Neural cell (in vitro differentiated cells): ENCODE measurements around the gene GPATCH4. TPM values are rescaled to one million over a fixed set of nuclear protein-coding genes. Genes with fewer than 3 reads are reported as not detected.

Experiments used
- H2AFZ ChIP-seq: fragments of 200-600, 300-800 bp; sonication (generic), shearing (Covaris generic); 2 replicates; pipeline ENCODE4 v1.6.0; 2014; ENCODE audit warnings: low read depth, mild to moderate bottlenecking, antibody characterized with exemption, low read length, moderate library complexity
- H3F3A ChIP-seq: fragments of 200-600 bp; shearing (Covaris generic); 2 replicates; pipeline ENCODE4 v1.6.1; 2016; ENCODE audit warnings: mild to moderate bottlenecking, moderate library complexity, mixed read lengths, antibody characterized with exemption, low read length; ENCODE audit not compliant: insufficient read depth, poor library complexity, severe bottlenecking
- H3K27ac ChIP-seq: fragments of 200-600, 300-800 bp; sonication (generic), shearing (Covaris generic); 2 replicates; pipeline ENCODE4 v1.5.1; 2014; ENCODE audit warnings: mild to moderate bottlenecking, low read length, moderate library complexity
- H3K27me3 ChIP-seq: fragments of 300-800, 200-600 bp; sonication (generic), shearing (Covaris generic); 2 replicates; pipeline ENCODE4 v1.6.0; 2014; ENCODE audit warnings: mild to moderate bottlenecking, low read depth, low read length, moderate library complexity; ENCODE audit not compliant: insufficient read depth
- H3K36me3 ChIP-seq: fragments of 300-800, 200-600 bp; sonication (generic), shearing (Covaris generic); 2 replicates; pipeline ENCODE4 v1.5.1; 2014; ENCODE audit warnings: mild to moderate bottlenecking, antibody characterized with exemption, low read length, moderate library complexity; ENCODE audit not compliant: insufficient read depth
- H3K4me2 ChIP-seq: fragments of 300-800, 200-600 bp; sonication (generic), shearing (Covaris generic); 2 replicates; pipeline ENCODE4 v1.6.0; 2014; ENCODE audit warnings: mild to moderate bottlenecking, low read length
- H3K4me3 ChIP-seq: fragments of 300-800, 200-600 bp; sonication (generic), shearing (Covaris generic); 2 replicates; pipeline ENCODE4 v1.5.1; 2014; ENCODE audit warnings: mild to moderate bottlenecking, low read length, moderate library complexity
- H3K79me2 ChIP-seq: fragments of 200-600 bp; shearing (Covaris generic); replicated peaks from 2 replicates; pipeline ENCODE4 v1.6.0; 2014; ENCODE audit warnings: mild to moderate bottlenecking, low read length, moderate library complexity; ENCODE audit not compliant: insufficient read depth
- H3K9ac ChIP-seq: fragments of 300-800, 200-600 bp; sonication (generic), shearing (Covaris generic); 2 replicates; pipeline ENCODE4 v1.6.1; 2016; ENCODE audit warnings: mild to moderate bottlenecking, low read length, mixed read lengths
- H3K9me2 ChIP-seq: fragments of 200-600 bp; shearing (Covaris generic); 2 replicates; pipeline ENCODE4 v1.6.1; 2016; ENCODE audit warnings: mild to moderate bottlenecking, low read length, mixed read lengths; ENCODE audit not compliant: insufficient read depth
- H3K9me3 ChIP-seq: fragments of 200-600, 300-800 bp; sonication (generic), shearing (Covaris generic); 2 replicates; pipeline ENCODE4 v1.6.1; 2016; ENCODE audit warnings: mild to moderate bottlenecking, mixed run types, low read length, moderate library complexity, mixed read lengths
- H4K20me1 ChIP-seq: fragments of 200-600 bp; shearing (Covaris generic); 2 replicates; pipeline ENCODE4 v1.6.1; 2016; ENCODE audit warnings: mild to moderate bottlenecking, mixed run types; ENCODE audit not compliant: insufficient read depth
- EP300 ChIP-seq: fragments of 450-650 bp; conservative IDR thresholded peaks from 2 replicates; pipeline ENCODE4 v1.6.1; 2014; ENCODE audit warnings: antibody characterized with exemption, mild to moderate bottlenecking, moderate library complexity; ENCODE audit not compliant: poor library complexity, severe bottlenecking
- EZH2 ChIP-seq: fragments of 200-600, 300-800 bp; shearing (Covaris generic), sonication (generic); IDR thresholded peaks from 2 replicates; pipeline ENCODE4 v1.6.1; 2014; ENCODE audit warnings: antibody characterized with exemption, low read length, borderline replicate concordance, mild to moderate bottlenecking; ENCODE audit not compliant: insufficient read depth, poor library complexity, severe bottlenecking
- MXI1 ChIP-seq: fragments of 450-650 bp; conservative IDR thresholded peaks from 2 replicates; pipeline ENCODE4 v1.6.1; 2014; ENCODE audit warnings: antibody characterized with exemption, mild to moderate bottlenecking; ENCODE audit not compliant: poor library complexity, severe bottlenecking
- POLR2AphosphoS5 ChIP-seq: IDR thresholded peaks from 2 replicates; pipeline ENCODE4 v1.6.1; 2012
- RAD21 ChIP-seq: fragments of 450-650 bp; conservative IDR thresholded peaks from 2 replicates; pipeline ENCODE4 v1.6.1; 2014; ENCODE audit warnings: antibody characterized with exemption, mild to moderate bottlenecking, moderate library complexity
- REST ChIP-seq: IDR thresholded peaks from 2 replicates; pipeline ENCODE4 v1.6.1; 2012; ENCODE audit warnings: borderline replicate concordance
- SMC3 ChIP-seq: fragments of 450-650 bp; conservative IDR thresholded peaks from 2 replicates; pipeline ENCODE4 v1.6.1; 2014; ENCODE audit warnings: antibody characterized with exemption, mild to moderate bottlenecking, moderate library complexity; ENCODE audit not compliant: poor library complexity
- polyA plus RNA-seq: library from polyadenylated mRNA; depleted of rRNA; stranded (reverse); fragments of >200 nt; gene quantifications from 2 replicates; pipeline ENCODE4 v1.2.3, GENCODE V29; 2014

The GPATCH4 gene
- polyA plus RNA-seq, 1 donor from 2014 or later = 3.9 TPM

- Histone ChIP-seq H3K4me2 (peak overlapping the region; percentile 89), H3K9ac (peak overlapping the region; percentile 23), H4K20me1 (no peaks in the 10 kb centered on the region), H3K9me2 (no peaks in the 10 kb centered on the region), H3K79me2 (no peaks in the 10 kb centered on the region), H2AFZ (peak overlapping the region; percentile 41), H3K4me3 (peak overlapping the region; percentile 70), H3K27me3 (no peaks in the 10 kb centered on the region), H3K27ac (no peak overlapping the region), H3K9me3 (no peaks in the 10 kb centered on the region), H3F3A (no peaks in the 10 kb centered on the region), H3K36me3 (no peaks in the 10 kb centered on the region)
- TF ChIP-seq SMC3 (peak; percentile 29), EP300 (no peak), MXI1 (no peak)
These were observed 28.6 kb downstream of the GPATCH4 start for GRCh38 chr1:156572663-156573018.

DNA sequence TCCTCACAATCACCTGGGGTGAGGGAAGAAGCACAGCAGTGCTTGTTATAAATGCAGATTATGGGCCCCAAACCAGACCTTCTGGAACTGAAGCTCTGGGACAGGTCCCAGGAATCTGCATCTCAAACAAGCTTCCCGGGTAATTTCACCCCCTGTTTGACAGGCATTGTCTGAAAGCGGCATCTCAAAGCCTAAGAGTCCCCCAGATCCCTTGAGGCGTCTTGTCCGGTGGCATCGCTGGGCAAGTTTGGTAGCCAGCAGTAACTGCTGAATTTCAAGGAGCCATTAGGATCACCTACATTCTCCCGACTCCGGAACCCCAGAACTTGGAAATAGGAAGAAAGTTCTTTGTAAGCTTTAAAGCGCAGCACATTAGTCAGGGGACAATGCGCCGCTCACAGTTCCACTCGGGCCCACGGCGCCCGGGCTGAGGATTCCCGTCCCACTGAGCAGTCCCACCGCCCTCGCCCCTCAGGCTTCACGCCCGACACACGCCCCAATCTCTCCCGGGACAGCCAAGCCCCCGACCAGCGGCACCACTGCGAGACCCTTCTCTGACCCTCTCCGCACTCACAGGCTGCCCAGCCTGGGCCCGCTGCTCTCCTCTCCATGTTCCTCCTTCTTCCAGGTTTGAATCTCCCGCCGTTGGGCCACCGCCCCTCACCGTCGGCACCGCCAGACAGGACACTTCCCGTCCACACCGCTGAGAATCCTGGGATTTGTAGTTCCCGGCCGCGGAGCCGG, 29.2 kb downstream of the GPATCH4 start, which contains the start of gene IQGAP3:
Gene IQGAP3, minus strand, starts transcription at position 647 of the 744 bp plus-strand sequence. Its CDS starts 36 bp downstream, at position 611.
- TF ChIP-seq SMC3 = no peak
- peak; percentile 98 for TF ChIP-seq MXI1
- TF ChIP-seq REST = no peak
- TF ChIP-seq POLR2AphosphoS5 = peak; percentile 48
- H3F3A ChIP-seq = no peaks in the 10 kb centered on the region
- H3K9me2 ChIP-seq = no peaks in the 10 kb centered on the region
- no peaks in the 10 kb centered on the region for H3K36me3 ChIP-seq
- H3K4me3 ChIP-seq = peak within 1 kb of the TSS; percentile 70
- H3K9ac ChIP-seq = peak within 1 kb of the TSS; percentile 23
- peak within 1 kb of the TSS; percentile 41 for H2AFZ ChIP-seq
- H3K9me3 ChIP-seq = no peaks in the 10 kb centered on the region
- no peaks in the 10 kb centered on the region for H3K27me3 ChIP-seq
- H3K79me2 ChIP-seq = no peaks in the 10 kb centered on the region
- peak within 1 kb of the TSS; percentile 89 for H3K4me2 ChIP-seq
- H3K27ac ChIP-seq = no peak within 1 kb of the TSS
- no peaks in the 10 kb centered on the region for H4K20me1 ChIP-seq

DNA sequence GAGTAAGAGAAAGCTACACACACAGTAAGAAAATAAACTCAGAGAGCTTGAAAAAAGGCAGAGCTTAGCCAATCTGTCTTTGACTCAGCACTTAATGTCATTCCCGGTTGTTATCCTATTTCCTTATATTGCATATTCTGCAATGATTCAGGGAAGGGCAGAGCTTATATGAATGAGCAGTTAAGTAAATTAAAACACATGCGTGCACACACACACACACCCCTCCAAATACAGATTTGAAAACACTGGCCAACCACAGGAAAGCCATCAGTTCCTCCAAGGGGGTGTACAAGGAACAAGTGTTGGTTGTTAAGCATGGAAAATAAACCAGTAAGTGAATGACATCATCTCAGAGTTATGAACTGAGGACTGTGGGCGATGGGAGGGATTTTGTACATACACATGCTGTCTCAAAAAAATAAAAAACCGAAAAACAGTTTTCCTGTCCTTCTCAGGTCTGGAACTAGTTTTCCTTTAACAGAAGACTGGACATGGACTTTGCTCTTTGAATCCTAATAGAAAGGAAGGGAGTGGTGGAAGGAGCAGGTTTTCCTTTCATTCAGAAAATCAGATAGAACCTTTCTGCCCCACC, 29.9 kb downstream of the GPATCH4 start:
- no peaks in the 10 kb centered on the region for H3K79me2 ChIP-seq
- no peak overlapping the region for H2AFZ ChIP-seq
- no peaks in the 10 kb centered on the region for H3K36me3 ChIP-seq
- H3K9me3 ChIP-seq = no peaks in the 10 kb centered on the region
- no peak overlapping the region for H3K4me2 ChIP-seq
- no peak overlapping the region for H3K9ac ChIP-seq
- H3F3A ChIP-seq = no peaks in the 10 kb centered on the region
- no peak overlapping the region for H3K27ac ChIP-seq
- no peak for TF ChIP-seq POLR2AphosphoS5
- no peak for TF ChIP-seq SMC3
- TF ChIP-seq MXI1 = no peak
- TF ChIP-seq RAD21 = no peak
- no peak for TF ChIP-seq EZH2
- H3K9me2 ChIP-seq = no peaks in the 10 kb centered on the region
- no peaks in the 10 kb centered on the region for H4K20me1 ChIP-seq
- no peaks in the 10 kb centered on the region for H3K27me3 ChIP-seq
- peak overlapping the region; percentile 70 for H3K4me3 ChIP-seq
